GM12878 (cell line): ENCODE results near the gene ARMC10. TPM values are rescaled to one million over a fixed set of nuclear protein-coding genes. Genes with fewer than 3 reads are reported as not detected.

ENCODE experiments used
- EED ChIP-seq: sonication (generic); IDR thresholded peaks from 2 replicates; pipeline ENCODE4 v1.6.1; 2016; ENCODE audit warnings: antibody characterized with exemption, low read depth
- EGR1 ChIP-seq, 2 experiments: IDR thresholded peaks; 1 replicate in 1 of 2; 2 replicates in 1 of 2; pipeline ENCODE4 v1.6.1; 2011 to 2012; ENCODE audit warnings: low read depth in 2 of 2, low read length in 2 of 2, borderline replicate concordance in 1 of 2, mild to moderate bottlenecking in 1 of 2, moderate library complexity in 1 of 2
- GATAD2B ChIP-seq: fragments of 450-650 bp; conservative IDR thresholded peaks from 2 replicates; pipeline ENCODE4 v1.6.1; 2017; ENCODE audit warnings: low read depth, mild to moderate bottlenecking, moderate library complexity
- HCFC1 ChIP-seq: fragments of 150-350 bp; IDR thresholded peaks from 2 replicates; pipeline ENCODE4 v1.6.1; 2014; ENCODE audit warnings: low read length
- IKZF1 ChIP-seq: fragments of 450-650 bp; conservative IDR thresholded peaks from 2 replicates; pipeline ENCODE4 v1.6.1; 2017; ENCODE audit warnings: antibody characterized with exemption, mild to moderate bottlenecking
- IKZF2 ChIP-seq, 2 experiments: fragments of 450-650 bp; IDR thresholded peaks; 2 replicates each; pipeline ENCODE4 v1.6.1; 2017; ENCODE audit warnings: mild to moderate bottlenecking in 2 of 2, moderate library complexity in 2 of 2
- MTA2 ChIP-seq: fragments of 450-650 bp; IDR thresholded peaks from 2 replicates; pipeline ENCODE4 v1.6.1; 2016; ENCODE audit warnings: low read depth, mild to moderate bottlenecking, moderate library complexity
- MYB ChIP-seq: fragments of 150-350 bp; IDR thresholded peaks from 2 replicates; pipeline ENCODE4 v1.6.1; 2014; ENCODE audit warnings: mild to moderate bottlenecking, low read depth, low read length, borderline replicate concordance
- NFXL1 ChIP-seq: fragments of 450-650 bp; IDR thresholded peaks from 2 replicates; pipeline ENCODE4 v1.6.1; 2017; ENCODE audit warnings: antibody characterized with exemption, mild to moderate bottlenecking, borderline replicate concordance
- PAX8 ChIP-seq: fragments of 450-650 bp; IDR thresholded peaks from 2 replicates; pipeline ENCODE4 v1.6.1; 2017; ENCODE audit warnings: mild to moderate bottlenecking, moderate library complexity
- PKNOX1 ChIP-seq: fragments of 450-650 bp; IDR thresholded peaks from 2 replicates; pipeline ENCODE4 v1.6.1; 2016; ENCODE audit warnings: mild to moderate bottlenecking
- POLR2A ChIP-seq: IDR thresholded peaks from 2 replicates; pipeline ENCODE4 v1.6.1; 2011; ENCODE audit warnings: low read depth, mild to moderate bottlenecking, low read length
- POLR2AphosphoS2 ChIP-seq: IDR thresholded peaks from 2 replicates; pipeline ENCODE4 v1.6.1; 2011; ENCODE audit warnings: low read depth, mild to moderate bottlenecking, low read length, improper control_type of control experiment, moderate library complexity
- RFX5 ChIP-seq: IDR thresholded peaks from 2 replicates; pipeline ENCODE4 v1.6.1; 2011; ENCODE audit warnings: low read depth, low read length, improper control_type of control experiment
- SIN3A ChIP-seq: IDR thresholded peaks from 2 replicates; pipeline ENCODE4 v1.6.1; 2012; ENCODE audit warnings: low read depth, low read length, improper control_type of control experiment
- TAF1 ChIP-seq: IDR thresholded peaks from 2 replicates; pipeline ENCODE4 v1.6.1; 2011; ENCODE audit warnings: mild to moderate bottlenecking, low read depth, low read length, borderline replicate concordance
- TCF12 ChIP-seq: IDR thresholded peaks from 2 replicates; pipeline ENCODE4 v1.6.1; 2011; ENCODE audit warnings: low read depth, mild to moderate bottlenecking, low read length
- TCF3 ChIP-seq: IDR thresholded peaks from 2 replicates; pipeline ENCODE4 v1.6.1; 2012; ENCODE audit warnings: low read depth, mild to moderate bottlenecking, low read length, borderline replicate concordance; ENCODE audit not compliant: insufficient read depth
- polyA plus RNA-seq, 11 experiments: library from polyadenylated mRNA; depleted of rRNA in 4 of 11; unstranded in 6 of 11; stranded (reverse) in 5 of 11; fragments of >200 nt; fragmentation: Nextera tagmentation in 4 of 11; fragmentation: Illumina TruSeq in 1 of 11; extraction: Ambion mirVana in 4 of 11; extraction: Trizol in 1 of 11; gene quantifications; 1 replicate in 1 of 11; 2 replicates in 10 of 11; pipeline versions ENCODE4 v1.2.1 to v1.2.3, GENCODE V29; 2011 to 2016; ENCODE audit warnings: inconsistent platforms in 2 of 11, missing spikeins in 2 of 11, low read depth in 1 of 11
- total RNA-seq, 4 experiments: library from RNA; depleted of rRNA in 3 of 4; stranded (reverse); fragments of >200 nt in 3 of 4; fragmentation: Illumina TruSeq in 1 of 4; extraction: Trizol in 1 of 4; gene quantifications; 2 replicates each; pipeline versions ENCODE4 v1.2.1 to v1.2.3, GENCODE V29; 2013 to 2021
- TF ChIP-seq, protein P1 (sequence below): IDR thresholded peaks from 2 replicates; pipeline ENCODE4 v1.6.1; 2012; ENCODE audit warnings: low read depth, low read length, improper control_type of control experiment
- TF ChIP-seq, protein P2 (sequence below): fragments of 450-650 bp; IDR thresholded peaks from 2 replicates; pipeline ENCODE4 v1.6.1; 2016; ENCODE audit warnings: mild to moderate bottlenecking
- TF ChIP-seq, protein P3 (sequence below): fragments of 450-650 bp; IDR thresholded peaks from 2 replicates; pipeline ENCODE4 v1.6.1; 2017; ENCODE audit warnings: low read depth, mild to moderate bottlenecking, moderate library complexity
- TF ChIP-seq, protein P4 (sequence below): IDR thresholded peaks from 2 replicates; pipeline ENCODE4 v1.6.1; 2011; ENCODE audit warnings: borderline replicate concordance, low read depth, mild to moderate bottlenecking, moderate library complexity, mixed read lengths, low read length; ENCODE audit not compliant: insufficient read depth; ENCODE audit errors: extremely low read length

ARMC10 gene
- total and polyA plus RNA-seq, 10 of the 15 experiments (the other 5 are each of a cell fraction or from before 2014, with no cell fraction given) = 7.0 to 38.2 (median 24.1) TPM

GRCh38 chr7:103075337-103075918 is 488 bp downstream of the ARMC10 start (continued):
- TF ChIP-seq, protein P1, sequence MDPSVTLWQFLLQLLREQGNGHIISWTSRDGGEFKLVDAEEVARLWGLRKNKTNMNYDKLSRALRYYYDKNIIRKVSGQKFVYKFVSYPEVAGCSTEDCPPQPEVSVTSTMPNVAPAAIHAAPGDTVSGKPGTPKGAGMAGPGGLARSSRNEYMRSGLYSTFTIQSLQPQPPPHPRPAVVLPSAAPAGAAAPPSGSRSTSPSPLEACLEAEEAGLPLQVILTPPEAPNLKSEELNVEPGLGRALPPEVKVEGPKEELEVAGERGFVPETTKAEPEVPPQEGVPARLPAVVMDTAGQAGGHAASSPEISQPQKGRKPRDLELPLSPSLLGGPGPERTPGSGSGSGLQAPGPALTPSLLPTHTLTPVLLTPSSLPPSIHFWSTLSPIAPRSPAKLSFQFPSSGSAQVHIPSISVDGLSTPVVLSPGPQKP = no peak
- TF ChIP-seq GATAD2B (peak; percentile 26; the same call in 1 of the 2 replicates), PKNOX1 (no peak), POLR2AphosphoS2 (peak; percentile 18; the same call in 1 of the 2 replicates), RFX5 (no peak), TAF1 (peak; percentile 9; the same call in 1 of the 2 replicates), TCF12 (no peak), SIN3A (no peak), EED (no peak), MYB (no peak), MTA2 (no peak), IKZF2 (IDR thresholded peaks at IDR 0.05) (0 out of 4 replicates have a peak, but pooled peaks of 1 of the 2 experiments have one; percentile 8), NFXL1 (0 out of 2 replicates have a peak, but pooled peaks have one; percentile 1), IKZF1 (peak; percentile 2), PAX8 (no peak), POLR2A (peak; percentile 49), HCFC1 (no peak), EGR1 (IDR thresholded peaks at IDR 0.05; ENCODE audit: borderline replicate concordance in 1 of 2, low read depth in 2 of 2, low read length in 2 of 2) (peak in 1 of 2 experiments; percentile 94; a peak in 2 of 3 replicates), TCF3 (no peak)
- TF ChIP-seq, protein P2, sequence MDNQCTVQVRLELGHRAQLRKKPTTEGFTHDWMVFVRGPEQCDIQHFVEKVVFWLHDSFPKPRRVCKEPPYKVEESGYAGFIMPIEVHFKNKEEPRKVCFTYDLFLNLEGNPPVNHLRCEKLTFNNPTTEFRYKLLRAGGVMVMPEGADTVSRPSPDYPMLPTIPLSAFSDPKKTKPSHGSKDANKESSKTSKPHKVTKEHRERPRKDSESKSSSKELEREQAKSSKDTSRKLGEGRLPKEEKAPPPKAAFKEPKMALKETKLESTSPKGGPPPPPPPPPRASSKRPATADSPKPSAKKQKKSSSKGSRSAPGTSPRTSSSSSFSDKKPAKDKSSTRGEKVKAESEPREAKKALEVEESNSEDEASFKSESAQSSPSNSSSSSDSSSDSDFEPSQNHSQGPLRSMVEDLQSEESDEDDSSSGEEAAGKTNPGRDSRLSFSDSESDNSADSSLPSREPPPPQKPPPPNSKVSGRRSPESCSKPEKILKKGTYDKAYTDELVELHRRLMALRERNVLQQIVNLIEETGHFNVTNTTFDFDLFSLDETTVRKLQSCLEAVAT = 0 out of 2 replicates have a peak, but pooled peaks have one; percentile 61
- TF ChIP-seq, protein P3, sequence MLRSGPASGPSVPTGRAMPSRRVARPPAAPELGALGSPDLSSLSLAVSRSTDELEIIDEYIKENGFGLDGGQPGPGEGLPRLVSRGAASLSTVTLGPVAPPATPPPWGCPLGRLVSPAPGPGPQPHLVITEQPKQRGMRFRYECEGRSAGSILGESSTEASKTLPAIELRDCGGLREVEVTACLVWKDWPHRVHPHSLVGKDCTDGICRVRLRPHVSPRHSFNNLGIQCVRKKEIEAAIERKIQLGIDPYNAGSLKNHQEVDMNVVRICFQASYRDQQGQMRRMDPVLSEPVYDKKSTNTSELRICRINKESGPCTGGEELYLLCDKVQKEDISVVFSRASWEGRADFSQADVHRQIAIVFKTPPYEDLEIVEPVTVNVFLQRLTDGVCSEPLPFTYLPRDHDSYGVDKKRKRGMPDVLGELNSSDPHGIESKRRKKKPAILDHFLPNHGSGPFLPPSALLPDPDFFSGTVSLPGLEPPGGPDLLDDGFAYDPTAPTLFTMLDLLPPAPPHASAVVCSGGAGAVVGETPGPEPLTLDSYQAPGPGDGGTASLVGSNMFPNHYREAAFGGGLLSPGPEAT = 0 out of 2 replicates have a peak, but pooled peaks have one; percentile 23
- TF ChIP-seq, protein P4, sequence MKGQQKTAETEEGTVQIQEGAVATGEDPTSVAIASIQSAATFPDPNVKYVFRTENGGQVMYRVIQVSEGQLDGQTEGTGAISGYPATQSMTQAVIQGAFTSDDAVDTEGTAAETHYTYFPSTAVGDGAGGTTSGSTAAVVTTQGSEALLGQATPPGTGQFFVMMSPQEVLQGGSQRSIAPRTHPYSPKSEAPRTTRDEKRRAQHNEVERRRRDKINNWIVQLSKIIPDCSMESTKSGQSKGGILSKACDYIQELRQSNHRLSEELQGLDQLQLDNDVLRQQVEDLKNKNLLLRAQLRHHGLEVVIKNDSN = no peak
